ENCODE results near the gene PARVA.

PARVA gene, protein sequence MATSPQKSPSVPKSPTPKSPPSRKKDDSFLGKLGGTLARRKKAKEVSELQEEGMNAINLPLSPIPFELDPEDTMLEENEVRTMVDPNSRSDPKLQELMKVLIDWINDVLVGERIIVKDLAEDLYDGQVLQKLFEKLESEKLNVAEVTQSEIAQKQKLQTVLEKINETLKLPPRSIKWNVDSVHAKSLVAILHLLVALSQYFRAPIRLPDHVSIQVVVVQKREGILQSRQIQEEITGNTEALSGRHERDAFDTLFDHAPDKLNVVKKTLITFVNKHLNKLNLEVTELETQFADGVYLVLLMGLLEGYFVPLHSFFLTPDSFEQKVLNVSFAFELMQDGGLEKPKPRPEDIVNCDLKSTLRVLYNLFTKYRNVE

DNA sequence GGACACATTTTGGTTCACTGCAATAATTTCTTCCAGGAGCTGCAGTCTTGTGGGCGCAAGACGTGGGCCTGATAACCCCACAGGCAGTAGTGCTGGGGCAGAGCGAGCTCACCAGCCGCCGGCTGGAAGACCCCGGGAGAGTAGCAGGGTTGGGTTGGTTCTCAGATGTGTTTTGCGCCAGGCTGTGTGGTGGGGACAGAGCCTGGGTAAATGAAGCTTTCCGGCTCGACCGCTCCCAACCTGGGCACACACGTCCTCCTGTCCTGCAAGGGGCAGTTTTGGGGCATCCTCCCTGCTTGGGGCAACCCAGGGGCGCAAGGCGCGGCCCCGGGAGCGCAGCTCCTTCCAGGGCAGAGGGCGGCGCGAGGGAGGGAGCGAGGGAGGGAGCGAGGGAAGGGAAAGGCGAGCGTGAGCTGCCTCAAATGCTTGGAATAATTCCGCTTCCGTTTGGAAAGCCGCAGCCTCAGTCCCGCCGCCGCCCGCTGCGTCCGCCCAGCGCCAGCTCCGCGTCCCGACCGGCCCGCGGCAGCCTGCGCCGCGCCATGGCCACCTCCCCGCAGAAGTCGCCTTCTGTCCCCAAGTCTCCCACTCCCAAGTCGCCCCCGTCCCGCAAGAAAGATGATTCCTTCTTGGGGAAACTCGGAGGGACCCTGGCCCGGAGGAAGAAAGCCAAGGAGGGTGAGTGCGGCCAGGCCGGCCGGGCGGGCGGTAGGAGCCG lies at the start of gene PARVA:
TSS of gene PARVA (plus strand) at position 466 of the 718 bp plus-strand sequence. CDS start at position 543, 77 bp downstream.
- H3K4me3 ChIP-seq (ENCODE audit: low read depth, low read length) = peak within 1 kb of the TSS; percentile 80
- TF ChIP-seq CTCF (conservative IDR thresholded peaks at IDR 0.05; ENCODE audit: low read depth, low read length) = no peak
- DNase-seq (ENCODE audit: low read depth) = peak; percentile 84

GRCh38 chr11:12329169-12329568 lies 48.2 kb upstream of the PARVA start:
- no peak overlapping the region for H3K4me3 ChIP-seq (ENCODE audit: low read depth, low read length)
- no peak for DNase-seq (ENCODE audit: low read depth)
- no peak for TF ChIP-seq CTCF (conservative IDR thresholded peaks at IDR 0.05; ENCODE audit: low read depth, low read length)

GRCh38 chr11:12329797-12330196 lies 47.6 kb upstream of the PARVA start:
- no peak overlapping the region for H3K4me3 ChIP-seq (ENCODE audit: low read depth, low read length)

GRCh38 chr11:12330485-12331231 lies 46.7 kb upstream of the PARVA start:
- DNase-seq (ENCODE audit: low read depth) = no peak
- TF ChIP-seq CTCF (conservative IDR thresholded peaks at IDR 0.05; ENCODE audit: low read depth, low read length) = no peak
- no peak overlapping the region for H3K4me3 ChIP-seq (ENCODE audit: low read depth, low read length)

More at GRCh38 chr11:12329797-12330196, 47.6 kb upstream of the PARVA start:
- no peak for TF ChIP-seq CTCF (conservative IDR thresholded peaks at IDR 0.05; ENCODE audit: low read depth, low read length)
- DNase-seq (ENCODE audit: low read depth) = no peak

GRCh38 chr11:12331239-12331874 lies 46.0 kb upstream of the PARVA start:
- peak; percentile 87 for TF ChIP-seq CTCF (conservative IDR thresholded peaks at IDR 0.05; ENCODE audit: low read depth, low read length)
- peak; percentile 91 for DNase-seq (ENCODE audit: low read depth)
- no peak overlapping the region for H3K4me3 ChIP-seq (ENCODE audit: low read depth, low read length)

DNA sequence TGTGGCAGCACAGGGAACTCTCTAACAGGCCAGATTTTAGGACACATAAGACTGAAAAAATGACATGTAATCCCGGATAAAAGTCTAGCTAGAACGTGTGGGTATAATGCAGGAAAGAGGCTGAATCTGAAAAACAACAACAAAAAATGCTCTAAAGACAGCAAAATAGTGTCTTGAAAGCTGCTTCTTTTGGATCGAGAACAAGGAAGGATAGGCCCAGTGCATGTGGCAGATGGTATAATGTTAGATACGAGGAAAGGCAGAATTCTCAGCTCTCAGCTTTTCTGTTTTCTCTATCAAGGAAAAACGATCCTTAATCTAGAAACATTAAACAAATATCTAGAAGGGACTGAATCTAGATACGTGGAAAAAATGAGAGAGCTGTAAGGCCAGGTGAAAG lies 33.8 kb upstream of the PARVA start:
- TF ChIP-seq CTCF (conservative IDR thresholded peaks at IDR 0.05; ENCODE audit: low read depth, low read length) = no peak
- no peak for DNase-seq (ENCODE audit: low read depth)
- no peak overlapping the region for H3K4me3 ChIP-seq (ENCODE audit: low read depth, low read length)
